ENCODE results near the gene SGSM1. TPM values are rescaled to one million over a fixed set of nuclear protein-coding genes. Genes with fewer than 3 reads are reported as not detected.

The SGSM1 gene
- polyA plus RNA-seq, 1 of the 3 experiments (the other 2 are of a cell fraction) = 0.15 TPM

- TF ChIP-seq POLR2AphosphoS5 (IDR thresholded peaks at IDR 0.05; ENCODE audit: low read depth, low read length) (no peak), TCF12 (IDR thresholded peaks at IDR 0.05) (no peak), EZH2phosphoT487 (IDR thresholded peaks at IDR 0.05; ENCODE audit: borderline replicate concordance, low read depth) (no peak), RFX5 (IDR thresholded peaks at IDR 0.05; ENCODE audit: low read length) (no peak), SIN3A (IDR thresholded peaks at IDR 0.05; ENCODE audit: borderline replicate concordance, low read depth, low read length) (no peak)
- TF ChIP-seq, protein P1, sequence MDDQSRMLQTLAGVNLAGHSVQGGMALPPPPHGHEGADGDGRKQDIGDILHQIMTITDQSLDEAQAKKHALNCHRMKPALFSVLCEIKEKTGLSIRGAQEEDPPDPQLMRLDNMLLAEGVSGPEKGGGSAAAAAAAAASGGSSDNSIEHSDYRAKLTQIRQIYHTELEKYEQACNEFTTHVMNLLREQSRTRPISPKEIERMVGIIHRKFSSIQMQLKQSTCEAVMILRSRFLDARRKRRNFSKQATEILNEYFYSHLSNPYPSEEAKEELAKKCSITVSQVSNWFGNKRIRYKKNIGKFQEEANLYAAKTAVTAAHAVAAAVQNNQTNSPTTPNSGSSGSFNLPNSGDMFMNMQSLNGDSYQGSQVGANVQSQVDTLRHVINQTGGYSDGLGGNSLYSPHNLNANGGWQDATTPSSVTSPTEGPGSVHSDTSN (IDR thresholded peaks at IDR 0.05) = no peak
- TF ChIP-seq, protein P2, sequence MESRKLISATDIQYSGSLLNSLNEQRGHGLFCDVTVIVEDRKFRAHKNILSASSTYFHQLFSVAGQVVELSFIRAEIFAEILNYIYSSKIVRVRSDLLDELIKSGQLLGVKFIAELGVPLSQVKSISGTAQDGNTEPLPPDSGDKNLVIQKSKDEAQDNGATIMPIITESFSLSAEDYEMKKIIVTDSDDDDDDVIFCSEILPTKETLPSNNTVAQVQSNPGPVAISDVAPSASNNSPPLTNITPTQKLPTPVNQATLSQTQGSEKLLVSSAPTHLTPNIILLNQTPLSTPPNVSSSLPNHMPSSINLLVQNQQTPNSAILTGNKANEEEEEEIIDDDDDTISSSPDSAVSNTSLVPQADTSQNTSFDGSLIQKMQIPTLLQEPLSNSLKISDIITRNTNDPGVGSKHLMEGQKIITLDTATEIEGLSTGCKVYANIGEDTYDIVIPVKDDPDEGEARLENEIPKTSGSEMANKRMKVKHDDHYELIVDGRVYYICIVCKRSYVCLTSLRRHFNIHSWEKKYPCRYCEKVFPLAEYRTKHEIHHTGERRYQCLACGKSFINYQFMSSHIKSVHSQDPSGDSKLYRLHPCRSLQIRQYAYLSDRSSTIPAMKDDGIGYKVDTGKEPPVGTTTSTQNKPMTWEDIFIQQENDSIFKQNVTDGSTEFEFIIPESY (IDR thresholded peaks at IDR 0.05; ENCODE audit: borderline replicate concordance, low read depth) = no peak
- TF ChIP-seq, protein P3, sequence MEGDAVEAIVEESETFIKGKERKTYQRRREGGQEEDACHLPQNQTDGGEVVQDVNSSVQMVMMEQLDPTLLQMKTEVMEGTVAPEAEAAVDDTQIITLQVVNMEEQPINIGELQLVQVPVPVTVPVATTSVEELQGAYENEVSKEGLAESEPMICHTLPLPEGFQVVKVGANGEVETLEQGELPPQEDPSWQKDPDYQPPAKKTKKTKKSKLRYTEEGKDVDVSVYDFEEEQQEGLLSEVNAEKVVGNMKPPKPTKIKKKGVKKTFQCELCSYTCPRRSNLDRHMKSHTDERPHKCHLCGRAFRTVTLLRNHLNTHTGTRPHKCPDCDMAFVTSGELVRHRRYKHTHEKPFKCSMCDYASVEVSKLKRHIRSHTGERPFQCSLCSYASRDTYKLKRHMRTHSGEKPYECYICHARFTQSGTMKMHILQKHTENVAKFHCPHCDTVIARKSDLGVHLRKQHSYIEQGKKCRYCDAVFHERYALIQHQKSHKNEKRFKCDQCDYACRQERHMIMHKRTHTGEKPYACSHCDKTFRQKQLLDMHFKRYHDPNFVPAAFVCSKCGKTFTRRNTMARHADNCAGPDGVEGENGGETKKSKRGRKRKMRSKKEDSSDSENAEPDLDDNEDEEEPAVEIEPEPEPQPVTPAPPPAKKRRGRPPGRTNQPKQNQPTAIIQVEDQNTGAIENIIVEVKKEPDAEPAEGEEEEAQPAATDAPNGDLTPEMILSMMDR (IDR thresholded peaks at IDR 0.05) = no peak
- H3K27me3 ChIP-seq (ENCODE audit: insufficient read depth) = no peaks in the 10 kb centered on the region
- H3K36me3 ChIP-seq (replicated peaks in 1 of 2; ENCODE audit: control insufficient read depth in 1 of 2, insufficient read depth in 2 of 2, low read length in 1 of 2) = no peaks in the 10 kb centered on the region
- no peaks in the 10 kb centered on the region for H4K20me1 ChIP-seq (ENCODE audit: insufficient read depth)
- H3K79me2 ChIP-seq (ENCODE audit: insufficient read depth) = no peaks in the 10 kb centered on the region
- CTCF ChIA-PET = interaction anchor here (0.7 to 4.3 kb wide), 6 partner anchors 16 to 66 kb away, joined by 4 to 20 read pairs (median 6); no protein-coding TSS in a partner anchor
- H3F3A ChIP-seq (replicated peaks; ENCODE audit: insufficient read depth) = no peaks in the 10 kb centered on the region
- no peak overlapping the region for H3K4me3 ChIP-seq (ENCODE audit: low read depth in 2 of 2, low read length in 1 of 2)
- H3K9ac ChIP-seq = no peak overlapping the region
- POLR2A ChIA-PET = no interaction called here
- H3K4me2 ChIP-seq = no peak overlapping the region
- no peak overlapping the region for H3K27ac ChIP-seq (ENCODE audit: low read depth in 2 of 2, low read length in 1 of 2)
- DNase-seq = no peak
- no peaks in the 10 kb centered on the region for H3K9me3 ChIP-seq
- no peak overlapping the region for H2AFZ ChIP-seq (ENCODE audit: low read depth)
- 42% methylated on average over 6 of the region's 8 CpGs for WGBS (ENCODE audit: low lambda C conversion rate)
- H3K9me2 ChIP-seq = no peaks in the 10 kb centered on the region
- peaks cover 0 to 18% of the 10 kb centered on the region in 2 experiments; a peak in 1 of 4 replicates for H3K4me1 ChIP-seq (ENCODE audit: control insufficient read depth in 1 of 2, insufficient read depth in 2 of 2, low read depth in 1 of 2, low read length in 1 of 2)
These were observed 28.0 kb downstream of the SGSM1 start for GRCh38 chr22:24833881-24834495.

- no peak overlapping the region for H3K4me2 ChIP-seq
- H3K79me2 ChIP-seq (ENCODE audit: insufficient read depth) = no peaks in the 10 kb centered on the region
- POLR2A ChIA-PET = no interaction called here
- H3K9ac ChIP-seq = no peak overlapping the region
- H3K27ac ChIP-seq (ENCODE audit: low read depth in 2 of 2, low read length in 1 of 2) = no peak overlapping the region
- CTCF ChIA-PET = interaction anchor here (1.0 to 4.3 kb wide), 4 partner anchors 15 to 62 kb away, joined by 7 to 20 read pairs (median 16); no protein-coding TSS in a partner anchor
- DNase-seq = peak; percentile 64
- H3K27me3 ChIP-seq (ENCODE audit: insufficient read depth) = no peaks in the 10 kb centered on the region
- H3K9me2 ChIP-seq = no peaks in the 10 kb centered on the region
- no peak overlapping the region for H3K4me3 ChIP-seq (ENCODE audit: low read depth in 2 of 2, low read length in 1 of 2)
- no peaks in the 10 kb centered on the region for H3K36me3 ChIP-seq (replicated peaks in 1 of 2; ENCODE audit: control insufficient read depth in 1 of 2, insufficient read depth in 2 of 2, low read length in 1 of 2)
- H4K20me1 ChIP-seq (ENCODE audit: insufficient read depth) = no peaks in the 10 kb centered on the region
- peaks cover 0 to 12% of the 10 kb centered on the region in 2 experiments; a peak in 1 of 4 replicates for H3K4me1 ChIP-seq (ENCODE audit: control insufficient read depth in 1 of 2, insufficient read depth in 2 of 2, low read depth in 1 of 2, low read length in 1 of 2)
- H3K9me3 ChIP-seq = no peaks in the 10 kb centered on the region
- H2AFZ ChIP-seq (ENCODE audit: low read depth) = no peak overlapping the region
- no peaks in the 10 kb centered on the region for H3F3A ChIP-seq (replicated peaks; ENCODE audit: insufficient read depth)
- TF ChIP-seq GABPA (IDR thresholded peaks at IDR 0.05; ENCODE audit: low read depth) = no peak
- TF ChIP-seq, protein P3 (IDR thresholded peaks at IDR 0.05) = peak; percentile 34
- no peak for TF ChIP-seq RXRA (IDR thresholded peaks at IDR 0.05; ENCODE audit: borderline replicate concordance, low read depth)
- TF ChIP-seq RAD21 (IDR thresholded peaks at IDR 0.05; ENCODE audit: low read length) = peak; percentile 73
- no peak for TF ChIP-seq CHD2 (IDR thresholded peaks at IDR 0.05; ENCODE audit: low read length, partially characterized antibody)
- TF ChIP-seq, protein P4, sequence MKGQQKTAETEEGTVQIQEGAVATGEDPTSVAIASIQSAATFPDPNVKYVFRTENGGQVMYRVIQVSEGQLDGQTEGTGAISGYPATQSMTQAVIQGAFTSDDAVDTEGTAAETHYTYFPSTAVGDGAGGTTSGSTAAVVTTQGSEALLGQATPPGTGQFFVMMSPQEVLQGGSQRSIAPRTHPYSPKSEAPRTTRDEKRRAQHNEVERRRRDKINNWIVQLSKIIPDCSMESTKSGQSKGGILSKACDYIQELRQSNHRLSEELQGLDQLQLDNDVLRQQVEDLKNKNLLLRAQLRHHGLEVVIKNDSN (IDR thresholded peaks at IDR 0.05; ENCODE audit: borderline replicate concordance, low read depth) = no peak
- TF ChIP-seq TAF1 (IDR thresholded peaks at IDR 0.05; ENCODE audit: borderline replicate concordance, low read depth, low read length) = no peak
- TF ChIP-seq SMC3 (IDR thresholded peaks at IDR 0.05; ENCODE audit: low read depth, low read length) = peak; percentile 62
- WGBS (ENCODE audit: low lambda C conversion rate) = 68% methylated on average over 13 of the region's 13 CpGs
These were observed 29.0 kb downstream of the SGSM1 start for GRCh38 chr22:24834845-24835570.

Data from SK-N-SH (cell line).